HEK293T (cell line): ENCODE results near the gene CUBN.

Experiments
- CTCF ChIA-PET: fragments of 350-600 bp; formaldehyde crosslinking; extraction: SDS; loops from one replicate; lab custom pipeline; 2021; ENCODE audit warnings: antibody characterized with exemption, inconsistent platforms; lab: Yijun Ruan, JAX
- POLR2A ChIA-PET: fragments of 350-600 bp; formaldehyde crosslinking; extraction: SDS; loops from one replicate; lab custom pipeline; 2020; ENCODE audit warnings: antibody characterized with exemption, inconsistent platforms; lab: Yijun Ruan, JAX
- DNase-seq: peaks from one replicate; pipeline ENCODE4 v3.0.0; 2012; ENCODE audit warnings: mixed read lengths; ENCODE audit errors: extremely low spot score
- ARNT ChIP-seq: fragments of 450-650 bp; IDR thresholded peaks from 2 replicates; pipeline ENCODE4 v1.6.1; 2017; ENCODE audit warnings: mild to moderate bottlenecking
- BHLHE40 ChIP-seq: fragments of 450-650 bp; IDR thresholded peaks from 2 replicates; pipeline ENCODE4 v1.6.1; 2016; ENCODE audit warnings: mild to moderate bottlenecking, moderate library complexity, borderline replicate concordance
- CTBP1 ChIP-seq: fragments of 450-650 bp; IDR thresholded peaks from 2 replicates; pipeline ENCODE4 v1.6.1; 2016; ENCODE audit warnings: borderline replicate concordance
- ELF4 ChIP-seq: fragments of 450-650 bp; IDR thresholded peaks from 2 replicates; pipeline ENCODE4 v1.6.1; 2017; ENCODE audit warnings: antibody characterized with exemption
- FOXA1 ChIP-seq: fragments of 450-650 bp; IDR thresholded peaks from 2 replicates; pipeline ENCODE4 v1.6.1; 2016; ENCODE audit warnings: mild to moderate bottlenecking
- FOXK2 ChIP-seq: fragments of 450-650 bp; IDR thresholded peaks from 2 replicates; pipeline ENCODE4 v1.6.1; 2016; ENCODE audit warnings: mild to moderate bottlenecking
- FOXM1 ChIP-seq: fragments of 450-650 bp; IDR thresholded peaks from 2 replicates; pipeline ENCODE4 v1.6.1; 2017; ENCODE audit warnings: mild to moderate bottlenecking, borderline replicate concordance
- HDGF ChIP-seq: fragments of 450-650 bp; IDR thresholded peaks from 2 replicates; pipeline ENCODE4 v1.6.1; 2017; ENCODE audit warnings: antibody characterized with exemption, borderline replicate concordance
- L3MBTL2 ChIP-seq: fragments of 450-650 bp; conservative IDR thresholded peaks from 2 replicates; pipeline ENCODE4 v1.6.1; 2016; ENCODE audit warnings: mild to moderate bottlenecking
- LEF1 ChIP-seq: fragments of 450-650 bp; IDR thresholded peaks from 2 replicates; pipeline ENCODE4 v1.6.1; 2017; ENCODE audit warnings: mild to moderate bottlenecking, borderline replicate concordance
- NFRKB ChIP-seq: fragments of 450-650 bp; IDR thresholded peaks from 2 replicates; pipeline ENCODE4 v1.6.1; 2016; ENCODE audit warnings: mild to moderate bottlenecking, moderate library complexity
- SP1 ChIP-seq: fragments of 450-650 bp; IDR thresholded peaks from 2 replicates; pipeline ENCODE4 v1.6.1; 2017
- SUZ12 ChIP-seq: fragments of 450-650 bp; IDR thresholded peaks from 2 replicates; pipeline ENCODE4 v1.6.1; 2016; ENCODE audit warnings: mild to moderate bottlenecking
- TARDBP ChIP-seq: fragments of 450-650 bp; IDR thresholded peaks from 2 replicates; pipeline ENCODE4 v1.6.1; 2016
- ZNF384 ChIP-seq: fragments of 450-650 bp; IDR thresholded peaks from 2 replicates; pipeline ENCODE4 v1.6.1; 2016
- TF ChIP-seq, protein P1 (sequence below): fragments of 450-650 bp; IDR thresholded peaks from 2 replicates; pipeline ENCODE4 v1.6.1; 2016

Gene CUBN

DNA sequence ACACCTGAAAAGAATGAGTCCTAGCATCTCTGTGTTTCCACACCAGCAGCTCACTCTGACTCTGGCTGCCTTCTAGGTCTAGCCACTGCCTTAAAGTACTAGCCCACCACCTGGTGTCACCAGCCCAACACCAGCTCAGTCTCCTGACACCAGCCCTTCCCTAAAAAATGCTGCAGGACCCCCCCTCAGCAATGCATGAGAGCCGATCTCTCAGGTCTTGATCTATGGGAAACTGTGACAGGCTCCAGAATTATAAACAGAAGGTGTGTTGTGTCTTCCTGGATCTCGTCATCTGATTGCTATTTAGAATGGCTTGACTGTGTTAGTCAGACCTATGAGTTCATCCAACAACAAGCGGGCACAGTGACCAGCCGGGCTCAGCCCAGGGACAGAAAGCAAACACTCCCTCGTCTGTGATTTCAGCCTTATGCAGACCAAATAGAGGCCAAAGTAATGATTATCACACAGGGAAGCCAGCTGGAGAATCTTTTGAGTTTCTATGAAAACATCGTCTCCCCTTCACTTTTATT lies 66.6 kb downstream of the CUBN start:
- ChIA-PET POLR2A (interaction anchor here (1.2 to 2.9 kb wide), 3 partner anchors 118 to 167 kb away, joined by 3 to 12 read pairs (median 3); no protein-coding TSS in a partner anchor), CTCF (no interaction called here)
- TF ChIP-seq ELF4, result no peak
- TF ChIP-seq, protein P1, sequence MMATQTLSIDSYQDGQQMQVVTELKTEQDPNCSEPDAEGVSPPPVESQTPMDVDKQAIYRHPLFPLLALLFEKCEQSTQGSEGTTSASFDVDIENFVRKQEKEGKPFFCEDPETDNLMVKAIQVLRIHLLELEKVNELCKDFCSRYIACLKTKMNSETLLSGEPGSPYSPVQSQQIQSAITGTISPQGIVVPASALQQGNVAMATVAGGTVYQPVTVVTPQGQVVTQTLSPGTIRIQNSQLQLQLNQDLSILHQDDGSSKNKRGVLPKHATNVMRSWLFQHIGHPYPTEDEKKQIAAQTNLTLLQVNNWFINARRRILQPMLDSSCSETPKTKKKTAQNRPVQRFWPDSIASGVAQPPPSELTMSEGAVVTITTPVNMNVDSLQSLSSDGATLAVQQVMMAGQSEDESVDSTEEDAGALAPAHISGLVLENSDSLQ, result no peak
- no peak for TF ChIP-seq BHLHE40
- TF ChIP-seq LEF1, result no peak
- no peak for TF ChIP-seq FOXK2
- no peak for TF ChIP-seq L3MBTL2
- TF ChIP-seq SUZ12, result no peak
- TF ChIP-seq FOXM1, result no peak
- TF ChIP-seq CTBP1, result no peak
- no peak for TF ChIP-seq SP1
- TF ChIP-seq HDGF, result no peak
- TF ChIP-seq TARDBP, result no peak
- no peak for TF ChIP-seq NFRKB
- TF ChIP-seq ZNF384, result no peak
- no peak for TF ChIP-seq FOXA1
- TF ChIP-seq ARNT, result no peak
- DNase-seq, result no peak

DNA sequence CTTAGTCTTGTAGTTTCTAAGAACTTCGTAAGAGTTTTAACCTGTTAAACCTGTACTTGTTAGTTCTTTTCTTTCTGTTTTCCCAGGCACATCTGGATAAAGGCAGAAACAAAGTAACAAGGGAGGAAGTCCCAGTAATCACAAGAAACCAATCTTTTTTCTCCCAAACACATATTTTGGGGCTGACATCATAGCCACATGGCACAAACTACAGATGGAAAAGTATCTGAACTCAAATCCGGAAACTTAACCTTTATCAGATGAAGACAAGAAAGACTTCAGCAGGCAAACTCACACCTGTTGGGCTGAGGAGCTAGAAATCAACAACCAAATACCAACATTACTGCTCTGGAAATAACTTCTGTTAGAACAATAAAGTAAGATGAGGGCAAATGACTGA lies 67.1 kb downstream of the CUBN start:
- TF ChIP-seq BHLHE40 (no peak), CTBP1 (no peak), HDGF (no peak), L3MBTL2 (no peak), FOXK2 (no peak), ARNT (no peak), FOXM1 (no peak), FOXA1 (no peak), NFRKB (no peak), SUZ12 (no peak), LEF1 (no peak), TARDBP (no peak), ZNF384 (no peak), SP1 (no peak), ELF4 (no peak)
- TF ChIP-seq, protein P1, result no peak
- CTCF ChIA-PET, result no interaction called here
- DNase-seq, result no peak
- POLR2A ChIA-PET, result interaction anchor here (1.2 to 2.9 kb wide), 3 partner anchors 118 to 167 kb away, joined by 3 to 12 read pairs (median 3); no protein-coding TSS in a partner anchor

DNA sequence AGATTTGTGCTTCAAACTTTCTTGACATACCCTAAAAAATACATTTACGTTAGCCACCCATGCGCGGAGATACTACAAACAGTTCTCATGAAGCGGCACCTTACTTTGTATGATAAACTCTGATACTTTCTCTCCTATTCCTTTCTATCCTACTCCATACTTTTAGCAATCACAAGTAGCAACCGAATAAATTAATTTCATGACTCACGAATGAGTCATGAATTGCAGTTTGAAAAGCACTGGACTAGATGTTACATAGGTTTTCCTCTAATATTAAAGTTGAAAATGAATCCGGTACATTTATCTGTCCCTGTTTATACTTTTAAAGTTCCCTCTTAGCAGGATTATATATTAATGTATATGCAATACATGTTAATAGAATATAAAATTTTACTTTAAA lies 67.6 kb downstream of the CUBN start:
- POLR2A ChIA-PET, result interaction anchor here (1.3 kb wide), 1 partner anchor 152 kb away, joined by 3 read pairs; no protein-coding TSS in a partner anchor
- CTCF ChIA-PET, result no interaction called here
- no peak for DNase-seq
- TF ChIP-seq NFRKB, result no peak
- TF ChIP-seq ZNF384, result no peak
- TF ChIP-seq FOXK2, result no peak
- TF ChIP-seq BHLHE40, result no peak
- no peak for TF ChIP-seq CTBP1
- TF ChIP-seq ELF4, result no peak
- TF ChIP-seq TARDBP, result no peak
- no peak for TF ChIP-seq FOXM1
- no peak for TF ChIP-seq SUZ12
- TF ChIP-seq LEF1, result no peak
- TF ChIP-seq ARNT, result no peak
- no peak for TF ChIP-seq SP1
- TF ChIP-seq L3MBTL2, result no peak
- TF ChIP-seq, protein P1, result no peak
- no peak for TF ChIP-seq FOXA1
- TF ChIP-seq HDGF, result no peak

DNA sequence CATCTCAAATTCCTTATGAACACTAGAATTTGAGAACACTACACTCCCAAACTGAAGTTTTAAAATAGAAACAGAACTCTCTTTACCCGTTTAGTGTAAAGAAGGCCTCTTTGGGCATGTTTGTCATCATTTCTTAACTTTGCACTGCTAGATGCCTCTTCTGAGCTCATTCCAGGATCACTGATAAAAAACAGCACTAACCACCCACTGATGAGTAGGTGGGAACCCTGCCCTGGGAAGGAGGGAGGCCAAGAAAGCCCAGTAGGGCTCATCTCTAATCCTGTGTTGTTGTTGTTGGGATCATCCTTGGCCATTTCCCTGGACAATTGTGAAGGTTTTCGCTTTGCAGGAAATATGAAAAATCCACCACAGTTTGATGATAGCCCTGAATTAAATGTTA lies 68.2 kb downstream of the CUBN start:
- TF ChIP-seq BHLHE40, result no peak
- no peak for TF ChIP-seq SP1
- no peak for TF ChIP-seq HDGF
- TF ChIP-seq, protein P1, result no peak
- TF ChIP-seq ELF4, result no peak
- TF ChIP-seq SUZ12, result no peak
- no peak for TF ChIP-seq ZNF384
- no peak for TF ChIP-seq CTBP1
- no peak for TF ChIP-seq FOXK2
- TF ChIP-seq FOXM1, result no peak
- TF ChIP-seq L3MBTL2, result no peak
- TF ChIP-seq TARDBP, result no peak
- no peak for TF ChIP-seq LEF1
- TF ChIP-seq ARNT, result no peak
- TF ChIP-seq FOXA1, result no peak
- no peak for TF ChIP-seq NFRKB
- ChIA-PET CTCF (no interaction called here), POLR2A (interaction anchor here (1.3 kb wide), 1 partner anchor 152 kb away, joined by 3 read pairs; no protein-coding TSS in a partner anchor)
- DNase-seq, result no peak

DNA sequence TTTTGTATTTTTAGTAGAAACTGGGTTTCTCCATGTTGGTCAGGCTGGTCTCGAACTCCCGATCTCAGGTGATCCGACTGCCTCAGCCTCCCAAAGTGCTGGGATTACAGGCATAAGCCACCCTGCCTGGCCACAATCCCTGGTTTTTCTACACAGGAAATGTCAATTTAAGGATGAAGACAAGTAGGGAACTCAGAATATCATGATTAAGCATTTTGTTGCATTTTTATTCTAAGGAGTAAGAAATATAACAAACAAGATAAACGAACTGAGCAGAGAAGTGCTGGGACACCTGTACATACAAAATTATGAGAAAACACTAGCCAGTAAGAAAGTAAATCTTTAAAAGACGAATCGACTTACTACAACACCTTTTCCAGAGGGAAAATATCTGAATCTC lies 69.3 kb downstream of the CUBN start:
- DNase-seq, result no peak
- TF ChIP-seq CTBP1, result no peak
- no peak for TF ChIP-seq SUZ12
- no peak for TF ChIP-seq ELF4
- TF ChIP-seq FOXK2, result no peak
- TF ChIP-seq TARDBP, result no peak
- TF ChIP-seq HDGF, result no peak
- TF ChIP-seq ARNT, result no peak
- no peak for TF ChIP-seq NFRKB
- TF ChIP-seq BHLHE40, result no peak
- TF ChIP-seq SP1, result no peak
- TF ChIP-seq L3MBTL2, result no peak
- no peak for TF ChIP-seq FOXM1
- ChIA-PET POLR2A (interaction anchor here (1.4 kb wide), 1 partner anchor 169 kb away, joined by 3 read pairs; no protein-coding TSS in a partner anchor), CTCF (no interaction called here)
